T follicular helper cell (primary cell): Measurements from ENCODE around the gene SLC1A7.

Source experiments
- DNase-seq: peaks from one replicate; pipeline ENCODE4 v3.0.0-alpha.2; 2020; ENCODE audit warnings: low read depth

Gene SLC1A7

DNA sequence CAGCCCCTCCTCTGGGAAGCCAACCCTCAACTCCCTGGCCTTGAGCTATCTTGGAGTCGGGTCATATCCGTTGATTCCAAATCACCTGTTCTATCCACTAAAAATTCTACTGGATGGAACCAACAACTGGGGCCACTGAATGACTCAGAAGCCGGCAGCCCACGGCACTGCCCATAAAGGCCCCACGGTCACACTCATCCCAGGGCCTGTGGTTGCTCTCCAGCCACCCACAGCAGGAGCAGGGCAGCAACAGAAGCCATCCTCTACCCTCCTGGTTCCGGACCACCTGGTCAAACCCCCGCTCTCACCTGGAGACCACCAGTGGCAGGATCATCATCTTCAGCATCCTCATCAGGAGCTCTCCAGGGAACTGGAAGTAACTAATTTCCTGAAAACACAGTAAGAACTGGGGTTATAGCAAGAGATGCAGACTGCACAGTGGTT is 8.4 kb downstream of the SLC1A7 start:
- no peak for DNase-seq

DNA sequence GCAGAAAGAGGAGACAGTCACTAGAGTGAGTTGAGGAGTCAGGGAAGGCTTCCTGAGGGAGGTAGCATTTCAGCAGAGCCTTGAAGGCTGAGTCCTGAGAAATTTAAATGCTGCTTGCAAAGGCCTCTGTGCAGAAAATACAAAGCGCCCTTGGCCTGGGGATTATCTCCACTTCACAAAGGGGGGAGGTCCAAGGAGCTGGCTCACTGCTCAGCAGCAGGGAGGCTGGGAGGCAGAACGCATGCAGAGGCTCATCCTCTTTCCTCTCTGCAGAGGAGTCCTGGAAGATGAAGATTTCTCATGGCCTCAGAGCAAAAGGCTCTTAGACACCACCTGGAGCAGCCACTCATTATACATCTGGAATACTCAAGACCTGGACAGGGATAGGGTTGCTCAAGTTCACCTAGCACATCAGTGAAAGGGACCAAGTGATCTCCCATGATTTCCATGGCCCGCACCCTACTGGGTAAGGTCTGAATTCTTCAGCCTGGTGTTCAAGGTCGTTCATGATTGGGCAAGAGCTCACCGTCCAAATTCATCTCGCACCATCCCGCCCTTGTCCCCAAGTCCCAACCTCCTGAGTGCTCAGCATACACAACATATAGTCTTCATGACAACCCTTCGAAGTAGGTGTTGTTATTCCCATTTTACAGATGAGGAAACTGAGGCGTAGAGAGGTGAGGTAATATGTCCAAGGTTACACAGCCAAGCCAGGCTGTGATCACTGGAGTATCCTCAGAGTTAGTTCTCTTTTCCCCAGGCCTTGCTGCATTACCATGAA is 9.0 kb downstream of the SLC1A7 start:
- DNase-seq, result no peak

DNA sequence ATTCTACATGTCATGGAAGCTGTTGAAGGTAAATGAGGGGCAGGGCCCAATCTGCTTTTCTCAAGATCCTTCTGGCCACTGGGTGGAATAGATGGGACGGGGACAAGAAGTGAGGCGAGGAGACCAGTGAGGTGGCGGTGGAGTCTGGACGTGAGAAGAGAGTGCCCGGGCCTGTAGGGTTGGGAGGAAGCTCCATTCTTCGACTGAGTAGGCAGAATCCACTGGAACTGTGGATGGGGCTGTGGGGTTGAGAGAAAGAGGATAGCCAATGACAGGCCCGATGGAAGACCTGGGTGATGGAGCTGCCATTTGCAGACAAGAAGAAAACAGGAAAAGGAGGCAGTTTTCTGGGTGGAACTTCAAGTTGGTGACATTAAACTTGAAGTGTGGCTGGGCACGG is 10.3 kb downstream of the SLC1A7 start:
- no peak for DNase-seq

DNA sequence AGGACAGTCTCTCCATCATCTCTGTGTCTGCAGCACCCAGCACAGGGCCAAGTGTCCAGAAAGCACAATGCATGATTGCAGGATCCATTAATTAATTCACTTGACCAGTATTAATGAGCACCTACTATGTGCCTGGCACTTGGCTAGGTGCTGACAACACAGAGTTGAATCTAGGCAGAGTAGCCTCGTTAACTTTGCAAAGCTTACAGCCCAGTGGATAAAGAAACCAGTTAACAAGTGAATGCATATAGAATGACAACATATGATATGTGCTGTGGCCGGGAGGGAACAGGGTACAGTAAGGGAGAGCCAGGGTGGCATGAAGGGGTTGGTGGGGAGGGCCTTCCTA is 10.9 kb downstream of the SLC1A7 start:
- DNase-seq, result no peak

- DNase-seq, result no peak
These were observed 11.4 kb downstream of the SLC1A7 start for GRCh38 chr1:53130878-53131589.

GRCh38 chr1:53130598-53130877 is 11.9 kb downstream of the SLC1A7 start:
- no peak for DNase-seq

DNA sequence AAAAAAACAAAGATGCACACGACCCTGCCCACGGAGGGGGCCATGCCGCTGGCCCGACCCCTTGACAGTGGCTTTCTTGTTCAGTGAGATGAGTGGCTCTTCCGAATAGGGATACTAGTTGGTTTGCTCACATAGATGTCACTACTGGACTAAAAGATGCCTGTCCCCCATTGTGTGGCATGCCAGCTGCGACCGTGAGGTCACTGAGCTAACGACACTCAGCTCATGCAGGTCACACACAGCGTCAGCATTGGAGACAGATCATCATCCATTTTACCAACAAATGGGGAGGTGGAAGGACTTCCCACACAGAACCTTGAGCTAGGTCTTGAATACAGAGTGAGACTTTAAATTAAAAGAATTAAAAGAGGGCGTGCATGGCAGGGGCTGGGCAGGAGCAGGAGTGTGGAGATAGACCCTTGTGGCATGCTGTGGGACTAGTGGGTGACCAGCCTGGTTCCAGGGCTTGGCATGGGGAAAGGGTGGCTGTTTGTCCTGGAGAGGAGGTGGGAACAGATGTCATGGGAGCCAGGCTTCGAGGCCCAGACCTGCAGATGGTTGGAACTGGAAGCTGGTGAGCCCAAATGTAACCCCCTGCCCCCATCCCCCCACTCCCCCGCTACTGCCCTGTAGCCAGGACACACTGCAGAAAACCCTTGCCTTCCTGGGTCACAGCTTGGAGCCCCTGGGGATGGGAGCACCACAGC is 12.4 kb downstream of the SLC1A7 start:
- DNase-seq, result no peak

DNA sequence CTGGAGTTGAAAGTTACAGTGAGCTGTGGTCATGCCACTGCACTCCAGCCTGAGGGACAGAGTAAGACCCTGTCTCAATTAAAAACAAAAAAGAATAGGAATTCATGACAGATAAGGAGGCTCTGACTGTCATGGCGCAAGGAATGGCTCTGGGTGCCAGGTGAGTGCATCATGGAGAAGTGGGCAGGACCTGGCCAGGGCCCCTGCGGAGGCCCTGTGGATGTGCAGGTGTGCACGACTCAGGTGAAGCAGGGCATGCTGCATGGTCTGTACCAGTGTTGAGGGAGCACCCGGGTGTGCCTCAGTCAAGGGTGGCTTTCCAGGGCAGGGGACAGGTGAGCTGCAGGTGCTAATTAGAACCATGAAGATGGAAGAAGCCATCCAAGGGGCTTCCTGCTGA is 14.0 kb downstream of the SLC1A7 start:
- no peak for DNase-seq

DNA sequence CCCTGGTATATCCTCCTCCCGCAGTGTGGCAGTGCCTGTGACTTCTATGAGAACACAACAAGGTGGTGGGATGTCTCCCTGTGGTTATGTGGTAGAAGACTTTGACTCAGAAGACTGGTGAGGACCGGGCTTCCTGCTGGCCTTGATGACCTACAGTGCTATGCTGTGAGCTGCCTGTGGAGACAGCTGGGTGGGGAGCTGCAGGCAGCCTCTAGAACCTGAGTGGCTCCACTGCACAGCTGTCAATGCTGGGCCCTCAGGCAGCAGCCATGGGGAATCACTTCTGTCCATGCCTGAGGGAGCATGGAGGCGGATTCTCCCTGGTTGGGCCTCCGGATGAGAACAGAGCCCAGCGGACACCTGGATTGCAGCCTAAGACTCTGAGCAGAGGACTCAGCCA is 14.9 kb downstream of the SLC1A7 start:
- DNase-seq, result no peak

- DNase-seq, result no peak
These were observed 15.9 kb downstream of the SLC1A7 start for GRCh38 chr1:53126495-53126894.

DNA sequence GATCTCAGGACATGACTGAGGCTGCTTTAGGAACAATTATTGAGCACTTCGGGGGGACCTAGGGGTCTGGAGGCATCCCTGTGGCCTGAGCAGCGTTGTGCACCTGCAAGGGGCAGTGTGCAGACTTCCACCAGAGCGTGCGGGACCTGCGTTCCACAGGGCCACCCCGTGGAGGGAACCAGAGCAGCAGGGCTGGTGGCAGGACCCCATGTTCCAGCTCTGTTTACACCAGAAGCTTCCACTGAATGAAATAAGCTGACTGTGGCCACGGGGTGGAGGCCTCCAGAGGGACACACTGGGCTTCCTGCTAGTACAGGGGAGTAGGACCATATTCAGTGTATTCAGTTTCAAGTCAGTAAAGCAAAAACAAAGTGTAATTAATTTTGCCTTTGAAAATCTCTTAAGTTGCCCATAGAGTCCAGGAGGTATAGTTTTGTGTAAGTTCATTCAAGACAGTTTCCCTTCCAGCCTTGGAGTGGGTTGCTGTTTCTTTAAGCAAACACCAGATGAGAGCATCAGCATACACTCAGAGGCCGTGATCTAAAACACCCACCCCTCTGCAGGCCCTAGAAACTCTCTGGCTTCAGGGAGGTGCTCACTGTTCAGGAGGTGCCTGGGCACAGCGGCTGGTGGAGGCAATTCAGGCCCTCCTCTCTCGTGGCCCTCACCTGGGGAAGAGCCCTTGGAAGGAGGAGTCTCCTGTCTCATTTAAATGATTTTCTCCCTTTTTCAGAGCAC is 16.6 kb downstream of the SLC1A7 start:
- no peak for DNase-seq

DNA sequence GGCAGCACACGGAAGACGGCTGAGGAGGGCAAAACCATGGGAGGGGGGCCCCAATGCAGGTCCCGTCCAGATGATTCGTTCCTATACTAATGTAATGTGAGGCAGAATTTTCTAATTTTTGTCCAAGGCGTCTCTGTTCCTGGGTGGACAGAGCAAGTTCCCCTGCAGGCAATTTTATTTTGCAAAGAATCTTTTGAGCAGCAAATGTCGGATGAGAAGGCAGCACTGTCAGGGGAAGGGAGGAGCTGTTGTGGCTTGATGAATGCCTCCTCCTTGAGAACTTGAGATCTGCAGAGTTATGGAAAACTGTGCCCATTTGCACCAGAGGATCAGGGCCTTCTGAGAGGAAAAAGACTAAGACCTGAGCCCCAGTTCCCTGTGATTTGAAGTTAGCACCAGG is 17.3 kb downstream of the SLC1A7 start:
- DNase-seq, result no peak

- no peak for DNase-seq
These were observed 18.8 kb downstream of the SLC1A7 start for GRCh38 chr1:53123453-53124140.

DNA sequence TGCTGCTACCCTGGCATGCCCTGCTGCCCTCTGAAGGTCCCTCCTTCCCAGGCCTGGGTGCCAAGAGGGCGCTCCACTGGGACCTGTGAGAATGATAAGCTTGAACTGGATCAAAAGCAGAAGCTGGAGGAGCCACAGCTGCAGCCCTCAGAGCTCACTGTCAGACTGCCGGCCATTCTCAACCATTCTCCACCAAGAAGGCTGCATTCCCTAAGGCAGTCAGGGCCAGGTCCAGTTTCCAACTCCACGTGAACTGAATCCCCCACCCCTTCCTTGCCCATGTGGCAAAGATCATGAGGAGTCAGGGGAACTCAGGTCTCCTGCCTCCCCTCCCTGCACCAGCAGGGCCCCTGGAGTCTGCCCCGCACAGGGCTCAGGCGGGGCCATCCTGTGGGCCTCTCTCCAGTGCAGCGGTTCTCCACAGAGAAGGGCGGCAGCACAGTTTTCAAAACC is 19.5 kb downstream of the SLC1A7 start:
- no peak for DNase-seq

- no peak for DNase-seq
These were observed 20.1 kb downstream of the SLC1A7 start for GRCh38 chr1:53122201-53122885.

DNA sequence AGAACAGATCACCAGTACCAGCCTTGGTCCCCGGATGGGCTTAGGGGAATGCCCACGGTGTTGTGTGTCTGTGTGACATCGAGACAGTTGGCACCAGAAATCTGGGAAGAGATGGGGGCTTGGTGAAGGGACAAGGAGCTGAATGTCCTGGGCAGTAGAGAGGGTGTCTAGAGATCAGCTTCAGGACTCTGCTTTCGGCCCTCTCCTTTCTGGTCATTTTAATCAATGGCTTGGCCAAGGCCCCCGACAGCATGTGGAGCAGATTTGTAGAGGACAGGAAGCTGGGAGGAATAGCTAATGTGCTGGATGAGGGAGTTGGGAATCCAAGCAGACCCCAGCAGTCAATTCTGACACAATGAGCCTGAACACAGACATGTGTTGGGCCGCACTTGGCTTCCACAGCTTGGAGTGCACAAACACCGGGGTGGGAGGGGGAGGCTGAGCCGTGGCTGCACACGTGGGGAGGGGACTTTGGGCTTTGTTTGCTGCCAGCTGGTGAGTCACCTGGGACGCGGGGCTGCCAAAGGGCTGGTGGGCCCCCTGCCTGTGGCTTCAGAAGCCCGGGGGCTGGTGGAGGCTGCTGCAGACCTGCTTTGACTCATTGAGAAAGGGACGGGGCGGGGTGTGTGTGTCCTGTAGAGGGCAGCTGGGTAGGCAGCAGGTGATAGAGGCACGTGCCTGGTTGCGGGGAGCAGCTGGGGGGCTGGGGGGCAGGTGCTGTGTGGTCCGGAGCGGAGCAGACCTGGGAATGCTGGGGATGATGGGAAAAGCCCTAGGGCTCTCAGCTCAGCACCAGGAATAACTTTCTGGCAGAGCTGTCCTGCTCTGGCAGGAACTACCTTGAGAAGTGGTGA is 20.9 kb downstream of the SLC1A7 start:
- no peak for DNase-seq

GRCh38 chr1:53120659-53121058 is 21.8 kb downstream of the SLC1A7 start:
- DNase-seq, result no peak

GRCh38 chr1:53117836-53118235 is 24.6 kb downstream of the SLC1A7 start:
- no peak for DNase-seq

DNA sequence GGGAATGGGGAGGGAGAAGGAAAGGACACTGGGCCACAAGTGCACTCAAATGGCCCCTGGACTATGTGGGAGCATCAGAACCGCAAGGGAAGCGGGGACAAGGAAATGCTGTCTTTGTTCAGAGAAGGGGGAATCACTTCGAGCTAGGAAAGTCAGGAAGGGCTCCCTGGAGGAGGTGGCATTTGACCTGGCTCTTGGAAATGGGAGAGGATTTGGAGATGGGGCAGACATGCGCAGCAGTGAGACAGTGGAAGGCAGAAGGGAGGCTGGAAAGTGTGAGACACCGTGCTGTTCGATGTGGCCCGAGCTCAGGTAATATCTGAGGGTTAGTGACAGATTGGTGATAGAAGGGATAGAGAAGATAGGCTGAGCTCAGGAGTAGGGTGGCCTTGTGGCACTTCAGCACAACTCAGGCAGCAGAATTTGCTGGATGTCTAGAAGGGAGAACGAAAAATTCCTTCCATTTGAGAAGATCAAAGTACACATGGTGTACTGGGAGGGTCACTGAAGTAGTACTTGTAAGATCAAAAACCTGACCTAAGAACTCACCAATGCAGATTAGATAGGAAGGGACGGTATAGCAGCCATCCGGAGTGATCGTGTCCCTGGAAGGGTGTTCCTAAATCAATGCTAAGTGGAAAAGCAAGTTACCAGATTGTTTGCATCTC is 25.4 kb downstream of the SLC1A7 start:
- DNase-seq, result no peak

DNA sequence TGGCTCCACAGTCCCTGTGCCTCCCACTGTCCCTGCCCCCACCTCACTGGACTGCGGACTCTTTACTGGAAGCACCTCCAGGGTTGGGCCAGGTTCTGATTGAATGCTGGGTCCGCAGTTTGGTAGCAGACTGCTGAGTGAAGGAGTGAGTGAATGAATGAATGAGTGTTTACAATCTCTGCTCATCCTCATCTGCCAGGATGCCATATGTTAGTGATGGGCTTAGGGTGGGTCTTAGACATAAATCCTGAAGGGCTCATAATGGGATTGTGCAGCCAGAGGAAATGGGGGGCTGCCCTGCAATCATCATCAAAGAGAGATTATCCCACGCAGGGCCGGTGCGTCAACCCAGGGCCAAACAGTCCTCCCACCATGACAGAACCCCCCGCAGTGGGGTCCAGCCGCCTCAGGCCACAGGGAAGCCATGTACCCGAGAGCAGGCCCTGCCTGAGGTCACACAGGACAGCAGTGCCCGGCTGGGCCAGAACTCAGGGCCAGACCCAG is 26.1 kb downstream of the SLC1A7 start:
- no peak for DNase-seq
